ENCODE data around the gene ITPR1. TPM values are rescaled to one million over a fixed set of nuclear protein-coding genes. Genes with fewer than 3 reads are reported as not detected.

The ITPR1 gene
- total RNA-seq, 2 donors from 2014 or later, result 29.3 to 29.8 TPM

DNA sequence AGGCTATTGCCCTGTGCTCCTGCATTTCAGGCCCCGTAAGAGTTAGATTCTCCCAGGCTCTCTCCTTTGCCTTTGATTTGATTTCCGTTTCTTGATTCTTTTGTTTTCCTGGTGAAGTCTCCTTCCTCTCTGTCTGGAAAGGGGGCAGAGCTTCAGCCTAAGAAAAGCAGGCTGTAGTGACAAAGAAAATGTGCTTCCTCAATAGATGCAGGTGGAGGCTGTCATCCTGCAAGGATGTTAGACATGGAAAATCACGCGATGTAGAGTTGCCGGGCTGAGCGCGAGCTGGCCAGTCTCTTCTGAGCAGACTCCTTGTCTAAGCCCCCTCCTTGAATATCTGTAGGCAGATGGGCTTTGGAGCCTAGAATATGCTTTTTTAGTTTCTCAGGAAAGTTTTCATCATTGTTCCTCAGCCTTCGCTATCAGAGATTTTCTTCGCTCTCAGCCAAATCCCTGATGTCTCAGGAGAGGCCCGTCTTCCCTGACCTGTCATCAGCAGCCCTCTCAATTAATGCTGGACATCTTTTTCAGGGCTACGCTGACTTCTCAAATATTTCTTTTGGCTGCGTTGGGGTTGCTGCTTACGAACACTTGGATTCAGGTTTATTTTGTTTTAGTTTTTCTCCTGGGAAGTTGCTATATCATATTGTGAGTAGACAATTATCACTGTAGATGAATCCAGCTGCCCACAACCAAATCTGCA, 163.6 kb downstream of the ITPR1 start:
- ATAC-seq (no peak), DNase-seq (no peak)
- H3K27ac ChIP-seq, result no peak overlapping the region
- no peaks in the 10 kb centered on the region for H3K36me3 ChIP-seq (replicated peaks in 1 of 2; ENCODE audit: insufficient read depth in 1 of 2, low read depth in 2 of 2)
- H3K9me3 ChIP-seq, result no peaks in the 10 kb centered on the region
- TF ChIP-seq, protein P1, sequence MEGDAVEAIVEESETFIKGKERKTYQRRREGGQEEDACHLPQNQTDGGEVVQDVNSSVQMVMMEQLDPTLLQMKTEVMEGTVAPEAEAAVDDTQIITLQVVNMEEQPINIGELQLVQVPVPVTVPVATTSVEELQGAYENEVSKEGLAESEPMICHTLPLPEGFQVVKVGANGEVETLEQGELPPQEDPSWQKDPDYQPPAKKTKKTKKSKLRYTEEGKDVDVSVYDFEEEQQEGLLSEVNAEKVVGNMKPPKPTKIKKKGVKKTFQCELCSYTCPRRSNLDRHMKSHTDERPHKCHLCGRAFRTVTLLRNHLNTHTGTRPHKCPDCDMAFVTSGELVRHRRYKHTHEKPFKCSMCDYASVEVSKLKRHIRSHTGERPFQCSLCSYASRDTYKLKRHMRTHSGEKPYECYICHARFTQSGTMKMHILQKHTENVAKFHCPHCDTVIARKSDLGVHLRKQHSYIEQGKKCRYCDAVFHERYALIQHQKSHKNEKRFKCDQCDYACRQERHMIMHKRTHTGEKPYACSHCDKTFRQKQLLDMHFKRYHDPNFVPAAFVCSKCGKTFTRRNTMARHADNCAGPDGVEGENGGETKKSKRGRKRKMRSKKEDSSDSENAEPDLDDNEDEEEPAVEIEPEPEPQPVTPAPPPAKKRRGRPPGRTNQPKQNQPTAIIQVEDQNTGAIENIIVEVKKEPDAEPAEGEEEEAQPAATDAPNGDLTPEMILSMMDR (IDR thresholded peaks at IDR 0.05), result no peak
- no peak for TF ChIP-seq POLR2A (IDR thresholded peaks at IDR 0.05)
- no peaks in the 10 kb centered on the region for H3K27me3 ChIP-seq
- intact Hi-C loops (cut with DNase I), result no loop called here
- no peak overlapping the region for H3K4me3 ChIP-seq
- WGBS, 2 donors, result 81 to 83% methylated on average over 13 of the region's 13 CpGs
- peaks cover 5% of the 10 kb centered on the region for H3K4me1 ChIP-seq

DNA sequence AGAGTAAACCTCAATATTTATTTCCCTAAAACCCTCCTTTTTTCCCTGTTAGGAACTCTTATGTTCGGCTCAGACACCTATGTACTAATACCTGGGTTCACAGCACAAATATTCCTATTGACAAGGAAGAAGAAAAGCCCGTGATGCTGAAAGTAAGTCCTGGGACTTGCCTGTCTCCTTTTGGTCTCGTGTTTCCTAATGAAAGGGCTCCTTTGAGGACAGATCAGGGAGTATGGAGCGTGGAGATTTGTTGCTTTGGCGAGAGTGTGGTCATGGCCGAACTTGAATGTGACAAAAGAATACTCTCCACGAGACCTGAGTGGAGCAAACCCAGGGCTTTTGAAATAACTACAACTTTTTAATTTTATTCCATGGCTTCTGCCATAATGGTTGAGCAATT, 167.8 kb downstream of the ITPR1 start:
- TF ChIP-seq, protein P1 (IDR thresholded peaks at IDR 0.05), result no peak
- no peak for TF ChIP-seq POLR2A (IDR thresholded peaks at IDR 0.05)
- Histone ChIP-seq H3K4me3 (no peak overlapping the region), H3K36me3 (replicated peaks in 1 of 2; ENCODE audit: insufficient read depth in 1 of 2, low read depth in 2 of 2) (no peaks in the 10 kb centered on the region), H3K9me3 (no peaks in the 10 kb centered on the region), H3K4me1 (peaks cover 3% of the 10 kb centered on the region), H3K27me3 (no peaks in the 10 kb centered on the region), H3K27ac (no peak overlapping the region)
- ATAC-seq (no peak), DNase-seq (no peak)
- intact Hi-C loops (cut with DNase I), result no loop called here
- 75 to 77% methylated on average over 7 of the region's 7 CpGs for WGBS, 2 donors

DNA sequence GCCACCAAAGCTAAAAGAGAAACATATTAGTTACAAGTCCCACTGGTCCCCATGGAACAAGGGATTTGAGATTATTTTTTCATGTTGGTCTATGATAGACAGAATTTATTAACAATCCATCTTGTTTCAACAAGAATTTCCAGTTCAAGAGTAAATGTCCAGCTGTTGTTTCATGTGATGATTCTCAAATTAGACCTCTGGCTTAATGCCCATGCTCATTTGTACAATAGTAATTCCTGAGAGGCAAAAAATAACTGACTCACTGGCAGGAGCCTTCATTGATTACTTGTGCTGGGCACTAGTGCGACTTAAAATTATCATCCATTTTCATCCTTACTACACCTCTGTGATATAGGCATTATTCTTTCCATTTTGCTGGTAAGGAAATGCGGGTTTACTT, 171.3 kb downstream of the ITPR1 start:
- intact Hi-C loops (cut with DNase I), result no loop called here
- Histone ChIP-seq H3K27me3 (no peaks in the 10 kb centered on the region), H3K4me1 (no peaks in the 10 kb centered on the region), H3K4me3 (no peak overlapping the region), H3K9me3 (no peaks in the 10 kb centered on the region), H3K27ac (no peak overlapping the region), H3K36me3 (replicated peaks in 1 of 2; ENCODE audit: insufficient read depth in 1 of 2, low read depth in 2 of 2) (no peaks in the 10 kb centered on the region)
- DNase-seq (no peak), ATAC-seq (no peak)
- 46 to 61% methylated on average over 2 of the region's 2 CpGs for WGBS, 2 donors
- TF ChIP-seq, protein P1 (IDR thresholded peaks at IDR 0.05), result no peak

DNA sequence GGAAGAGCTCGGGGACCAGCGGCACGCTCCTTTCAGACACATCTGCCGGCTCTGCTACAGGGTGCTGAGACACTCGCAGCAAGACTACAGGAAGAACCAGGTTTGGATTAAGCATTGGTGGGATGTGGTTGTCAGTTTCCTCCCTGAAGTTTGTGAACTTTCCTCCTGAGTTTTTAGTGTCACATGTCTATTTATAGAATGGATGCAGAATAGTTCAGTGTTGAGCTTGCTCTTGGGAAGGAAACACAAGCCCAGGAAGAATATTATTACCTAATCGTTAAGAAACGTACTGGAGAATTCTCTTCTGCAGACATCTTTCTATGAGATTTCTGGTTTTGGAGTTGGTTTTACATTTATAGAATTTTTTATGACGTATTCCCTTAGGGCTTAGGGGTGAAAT, 172.0 kb downstream of the ITPR1 start:
- Histone ChIP-seq H3K4me1 (no peaks in the 10 kb centered on the region), H3K4me3 (no peak overlapping the region), H3K9me3 (no peaks in the 10 kb centered on the region), H3K36me3 (replicated peaks in 1 of 2; ENCODE audit: insufficient read depth in 1 of 2, low read depth in 2 of 2) (no peaks in the 10 kb centered on the region), H3K27me3 (no peaks in the 10 kb centered on the region), H3K27ac (no peak overlapping the region)
- ATAC-seq (no peak), DNase-seq (no peak)
- intact Hi-C loops (cut with DNase I), result no loop called here
- WGBS, 2 donors, result 88 to 94% methylated on average over 8 of the region's 8 CpGs
- no peak for TF ChIP-seq POLR2A (IDR thresholded peaks at IDR 0.05)
- TF ChIP-seq, protein P1 (IDR thresholded peaks at IDR 0.05), result no peak

DNA sequence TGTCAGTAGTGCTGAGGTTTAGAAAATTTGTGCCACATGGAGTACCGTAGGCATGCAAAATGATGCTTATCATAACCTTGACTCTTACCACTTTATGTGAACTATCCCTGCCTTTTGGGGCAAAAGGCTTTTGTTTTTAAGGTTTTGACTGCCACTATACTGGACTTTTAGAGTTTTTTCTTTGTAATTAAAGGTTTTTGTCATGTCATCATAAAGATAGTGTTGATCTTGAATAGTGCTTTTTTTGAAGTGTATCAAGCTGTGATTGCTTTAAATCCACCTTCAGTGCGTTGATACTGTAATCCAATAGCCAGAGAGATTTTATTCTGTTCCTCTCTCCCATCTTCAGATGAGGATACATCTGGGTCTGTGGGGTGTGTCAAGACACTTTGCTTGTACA, 172.9 kb downstream of the ITPR1 start:
- 87 to 91% methylated on average over 2 of the region's 2 CpGs for WGBS, 2 donors
- Histone ChIP-seq H3K4me1 (no peaks in the 10 kb centered on the region), H3K36me3 (replicated peaks in 1 of 2; ENCODE audit: insufficient read depth in 1 of 2, low read depth in 2 of 2) (no peaks in the 10 kb centered on the region), H3K4me3 (no peak overlapping the region), H3K27me3 (no peaks in the 10 kb centered on the region), H3K27ac (no peak overlapping the region), H3K9me3 (no peaks in the 10 kb centered on the region)
- ATAC-seq (no peak), DNase-seq (no peak)
- intact Hi-C loops (cut with DNase I), result no loop called here
- no peak for TF ChIP-seq POLR2A (IDR thresholded peaks at IDR 0.05)
- TF ChIP-seq, protein P1 (IDR thresholded peaks at IDR 0.05), result no peak
